Ishikawa (cell line): ENCODE data around the gene SERINC5.

ENCODE experiments used
- CEBPB ChIP-seq: IDR thresholded peaks from 2 replicates; pipeline ENCODE4 v1.6.1; 2012
- CREB1 ChIP-seq: IDR thresholded peaks from 2 replicates; pipeline ENCODE4 v1.6.1; 2012; ENCODE audit warnings: low read depth
- EGR1 ChIP-seq: IDR thresholded peaks from 2 replicates; pipeline ENCODE4 v1.6.1; 2012
- EP300 ChIP-seq: IDR thresholded peaks from 2 replicates; pipeline ENCODE4 v1.6.1; 2012; ENCODE audit warnings: borderline replicate concordance
- FOXM1 ChIP-seq: IDR thresholded peaks from 2 replicates; pipeline ENCODE4 v1.6.1; 2012; ENCODE audit warnings: low read depth, borderline replicate concordance
- NFIC ChIP-seq: IDR thresholded peaks from 2 replicates; pipeline ENCODE4 v1.6.1; 2012
- RAD21 ChIP-seq: IDR thresholded peaks from 2 replicates; pipeline ENCODE4 v1.6.1; 2012; ENCODE audit warnings: low read depth
- TAF1 ChIP-seq: IDR thresholded peaks from 2 replicates; pipeline ENCODE4 v1.6.1; 2012; ENCODE audit warnings: low read depth, mild to moderate bottlenecking
- TCF12 ChIP-seq: IDR thresholded peaks from 2 replicates; pipeline ENCODE4 v1.6.1; 2012; ENCODE audit warnings: low read depth
- TEAD4 ChIP-seq: IDR thresholded peaks from 2 replicates; pipeline ENCODE4 v1.6.1; 2012
- YY1 ChIP-seq: IDR thresholded peaks from 2 replicates; pipeline ENCODE4 v1.6.1; 2012; ENCODE audit warnings: low read depth
- ZBTB7A ChIP-seq: IDR thresholded peaks from 2 replicates; pipeline ENCODE4 v1.6.1; 2012; ENCODE audit warnings: low read depth
- TF ChIP-seq, protein P1 (sequence below): IDR thresholded peaks from 2 replicates; pipeline ENCODE4 v1.6.1; 2012; ENCODE audit warnings: low read depth, mild to moderate bottlenecking
- TF ChIP-seq, protein P2 (sequence below): IDR thresholded peaks from 2 replicates; pipeline ENCODE4 v1.6.1; 2012
- TF ChIP-seq, protein P3 (sequence below): IDR thresholded peaks from 2 replicates; pipeline ENCODE4 v1.6.1; 2012

Gene SERINC5

DNA sequence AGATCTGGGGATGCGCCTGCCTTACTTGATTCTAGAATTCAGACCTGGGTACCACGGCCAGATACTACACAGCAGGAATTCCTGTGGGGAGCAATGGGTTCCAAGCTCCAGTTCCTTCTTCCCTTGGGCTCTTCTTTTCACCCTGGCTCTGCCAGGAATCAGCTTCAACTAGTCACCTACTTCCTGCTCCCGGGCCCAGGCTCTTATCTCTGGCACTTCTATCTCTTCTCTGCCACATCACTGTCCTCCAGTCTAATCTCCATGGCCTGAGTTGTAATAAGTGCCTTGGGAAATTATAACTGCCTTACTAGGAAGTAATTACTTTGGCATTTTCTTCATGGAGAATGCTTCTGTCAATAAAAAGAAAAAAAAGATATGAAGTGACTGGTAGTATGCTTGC is 26.2 kb upstream of the SERINC5 start:
- TF ChIP-seq CREB1 (no peak), EP300 (no peak), TAF1 (no peak), YY1 (no peak), EGR1 (no peak), ZBTB7A (no peak), TEAD4 (no peak), RAD21 (no peak), NFIC (no peak), FOXM1 (no peak), CEBPB (no peak), TCF12 (no peak)
- TF ChIP-seq, protein P1, sequence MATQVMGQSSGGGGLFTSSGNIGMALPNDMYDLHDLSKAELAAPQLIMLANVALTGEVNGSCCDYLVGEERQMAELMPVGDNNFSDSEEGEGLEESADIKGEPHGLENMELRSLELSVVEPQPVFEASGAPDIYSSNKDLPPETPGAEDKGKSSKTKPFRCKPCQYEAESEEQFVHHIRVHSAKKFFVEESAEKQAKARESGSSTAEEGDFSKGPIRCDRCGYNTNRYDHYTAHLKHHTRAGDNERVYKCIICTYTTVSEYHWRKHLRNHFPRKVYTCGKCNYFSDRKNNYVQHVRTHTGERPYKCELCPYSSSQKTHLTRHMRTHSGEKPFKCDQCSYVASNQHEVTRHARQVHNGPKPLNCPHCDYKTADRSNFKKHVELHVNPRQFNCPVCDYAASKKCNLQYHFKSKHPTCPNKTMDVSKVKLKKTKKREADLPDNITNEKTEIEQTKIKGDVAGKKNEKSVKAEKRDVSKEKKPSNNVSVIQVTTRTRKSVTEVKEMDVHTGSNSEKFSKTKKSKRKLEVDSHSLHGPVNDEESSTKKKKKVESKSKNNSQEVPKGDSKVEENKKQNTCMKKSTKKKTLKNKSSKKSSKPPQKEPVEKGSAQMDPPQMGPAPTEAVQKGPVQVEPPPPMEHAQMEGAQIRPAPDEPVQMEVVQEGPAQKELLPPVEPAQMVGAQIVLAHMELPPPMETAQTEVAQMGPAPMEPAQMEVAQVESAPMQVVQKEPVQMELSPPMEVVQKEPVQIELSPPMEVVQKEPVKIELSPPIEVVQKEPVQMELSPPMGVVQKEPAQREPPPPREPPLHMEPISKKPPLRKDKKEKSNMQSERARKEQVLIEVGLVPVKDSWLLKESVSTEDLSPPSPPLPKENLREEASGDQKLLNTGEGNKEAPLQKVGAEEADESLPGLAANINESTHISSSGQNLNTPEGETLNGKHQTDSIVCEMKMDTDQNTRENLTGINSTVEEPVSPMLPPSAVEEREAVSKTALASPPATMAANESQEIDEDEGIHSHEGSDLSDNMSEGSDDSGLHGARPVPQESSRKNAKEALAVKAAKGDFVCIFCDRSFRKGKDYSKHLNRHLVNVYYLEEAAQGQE: no peak
- TF ChIP-seq, protein P2, sequence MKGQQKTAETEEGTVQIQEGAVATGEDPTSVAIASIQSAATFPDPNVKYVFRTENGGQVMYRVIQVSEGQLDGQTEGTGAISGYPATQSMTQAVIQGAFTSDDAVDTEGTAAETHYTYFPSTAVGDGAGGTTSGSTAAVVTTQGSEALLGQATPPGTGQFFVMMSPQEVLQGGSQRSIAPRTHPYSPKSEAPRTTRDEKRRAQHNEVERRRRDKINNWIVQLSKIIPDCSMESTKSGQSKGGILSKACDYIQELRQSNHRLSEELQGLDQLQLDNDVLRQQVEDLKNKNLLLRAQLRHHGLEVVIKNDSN: no peak
- TF ChIP-seq, protein P3, sequence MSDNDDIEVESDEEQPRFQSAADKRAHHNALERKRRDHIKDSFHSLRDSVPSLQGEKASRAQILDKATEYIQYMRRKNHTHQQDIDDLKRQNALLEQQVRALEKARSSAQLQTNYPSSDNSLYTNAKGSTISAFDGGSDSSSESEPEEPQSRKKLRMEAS: no peak

DNA sequence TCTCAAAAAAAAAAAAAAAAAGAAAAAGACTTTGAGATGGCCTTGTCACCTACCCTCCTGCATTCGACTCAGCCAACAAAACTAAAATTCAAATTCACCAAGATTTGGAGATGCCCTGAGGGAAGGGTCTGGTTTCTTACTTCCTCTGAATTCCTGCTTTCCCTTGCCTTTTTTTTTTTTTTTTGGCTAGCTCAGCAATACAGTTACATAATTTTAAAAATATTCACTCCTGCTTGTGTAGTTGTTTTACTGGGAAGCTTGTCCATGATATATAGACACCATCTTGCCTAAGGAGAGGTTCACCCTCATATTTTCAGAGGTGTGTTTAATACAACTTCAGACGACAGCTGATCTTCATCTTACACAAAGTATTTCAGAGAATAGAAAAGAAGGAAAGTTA is 21.3 kb upstream of the SERINC5 start:
- TF ChIP-seq, protein P3: no peak
- no peak for TF ChIP-seq NFIC
- TF ChIP-seq CREB1: no peak
- TF ChIP-seq TEAD4: no peak
- no peak for TF ChIP-seq FOXM1

DNA sequence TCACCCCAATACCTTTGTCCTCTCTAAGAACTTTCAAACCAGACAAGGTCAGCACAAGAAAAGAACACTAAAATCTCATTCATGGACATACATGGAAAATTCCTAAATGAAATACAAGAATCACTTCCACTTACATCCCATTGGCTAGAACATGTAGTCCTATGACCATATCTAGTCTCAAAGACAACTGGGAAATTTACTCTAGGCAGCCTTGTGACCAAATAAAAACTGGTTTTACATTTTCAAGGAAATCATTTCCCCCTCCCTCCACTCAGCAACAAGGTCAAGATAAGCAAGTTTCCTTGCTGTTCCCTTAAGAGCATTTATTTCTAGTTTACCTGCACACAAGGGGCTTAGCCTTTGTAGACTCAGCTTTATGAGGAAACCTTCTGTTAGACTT is 20.3 kb upstream of the SERINC5 start:
- TF ChIP-seq, protein P1: no peak
- no peak for TF ChIP-seq CEBPB
- no peak for TF ChIP-seq NFIC
- TF ChIP-seq TEAD4: no peak
- TF ChIP-seq CREB1: no peak
- TF ChIP-seq TAF1: no peak
- TF ChIP-seq EP300: no peak
- TF ChIP-seq, protein P3: no peak

DNA sequence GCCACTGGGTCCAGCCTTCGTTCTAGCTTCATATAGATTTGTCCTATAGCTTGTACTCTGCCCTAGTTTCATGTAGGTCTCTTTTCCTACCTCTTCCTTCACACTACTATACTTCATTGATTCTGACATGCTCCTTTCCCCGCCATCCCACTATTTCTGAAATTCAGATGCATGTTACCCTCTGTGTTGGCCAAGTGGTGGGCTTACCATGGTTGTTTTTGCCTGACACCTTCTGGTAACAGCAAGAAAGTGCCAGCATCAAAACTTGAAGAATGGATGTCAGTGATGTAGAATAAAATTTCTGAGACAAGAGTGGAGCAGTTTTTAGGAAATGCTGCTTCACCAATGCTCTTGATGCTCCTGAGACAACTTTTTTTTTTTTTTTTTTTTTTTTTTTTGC is 19.5 kb upstream of the SERINC5 start:
- TF ChIP-seq RAD21 (peak; percentile 82), FOXM1 (no peak)

DNA sequence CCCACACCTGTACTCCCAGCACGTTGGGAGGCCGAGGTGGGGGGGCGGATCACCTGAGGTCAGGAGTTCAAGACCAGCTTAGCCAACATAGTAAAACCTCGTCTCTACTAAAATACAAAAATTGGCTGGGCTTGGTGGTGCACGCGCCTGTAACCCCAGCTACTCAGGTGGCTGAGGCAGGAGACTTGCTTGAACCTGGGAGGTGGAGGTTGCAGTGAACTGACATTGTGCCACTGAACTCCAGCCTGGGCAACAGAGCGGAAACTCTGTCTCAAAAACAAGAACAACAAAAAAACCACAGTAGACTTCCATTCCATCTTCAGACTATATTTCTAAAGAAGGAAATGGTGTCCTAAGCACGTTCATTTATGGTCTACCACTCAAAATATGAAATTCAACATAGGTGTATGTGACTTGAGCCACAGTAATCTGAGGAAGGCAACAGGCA is 14.2 kb upstream of the SERINC5 start:
- TF ChIP-seq EGR1 (no peak), TCF12 (no peak), RAD21 (no peak), EP300 (no peak), YY1 (no peak), TEAD4 (no peak), CREB1 (no peak), NFIC (no peak), FOXM1 (no peak), ZBTB7A (no peak)
- TF ChIP-seq, protein P2: no peak
- TF ChIP-seq, protein P1: no peak
- TF ChIP-seq, protein P3: no peak
